Ishikawa (cell line): ENCODE results near the gene RRP36.

ENCODE experiments used
- CREB1 ChIP-seq: IDR thresholded peaks from 2 replicates; pipeline ENCODE4 v1.6.1; 2012; ENCODE audit warnings: low read depth
- EP300 ChIP-seq: IDR thresholded peaks from 2 replicates; pipeline ENCODE4 v1.6.1; 2012; ENCODE audit warnings: borderline replicate concordance
- NFIC ChIP-seq: IDR thresholded peaks from 2 replicates; pipeline ENCODE4 v1.6.1; 2012
- USF1 ChIP-seq: IDR thresholded peaks from 2 replicates; pipeline ENCODE4 v1.6.1; 2012
- TF ChIP-seq, protein P1 (sequence below): IDR thresholded peaks from 2 replicates; pipeline ENCODE4 v1.6.1; 2012

GRCh38 chr6:43011207-43011606 is 10.2 kb upstream of the RRP36 start:
- TF ChIP-seq EP300: no peak
- TF ChIP-seq USF1: no peak
- TF ChIP-seq CREB1: no peak
- TF ChIP-seq, protein P1, sequence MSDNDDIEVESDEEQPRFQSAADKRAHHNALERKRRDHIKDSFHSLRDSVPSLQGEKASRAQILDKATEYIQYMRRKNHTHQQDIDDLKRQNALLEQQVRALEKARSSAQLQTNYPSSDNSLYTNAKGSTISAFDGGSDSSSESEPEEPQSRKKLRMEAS: no peak
- TF ChIP-seq NFIC: no peak
